Ovary (tissue), 9 donors: ENCODE data around the gene C2orf15. TPM values are rescaled to one million over a fixed set of nuclear protein-coding genes. Genes with fewer than 3 reads are reported as not detected.
"Not testable (repeated sequence)": the region's sequence is repeated elsewhere in the genome, so short reads cannot be mapped to it uniquely, and the experiment has no call there.

Experiments used
- DNase-seq, 5 donors: peaks; one replicate each; pipeline ENCODE4 v3.0.0-alpha.2; 2019 to 2020
- H3K27ac ChIP-seq, 2 donors: fragments of 200-600 bp; one replicate each; pipeline versions ENCODE4 v1.5.1 to v1.8.0; 2019 to 2022
- H3K27me3 ChIP-seq: fragments of 200-600 bp; one replicate; pipeline ENCODE4 v1.8.0; 2022
- H3K36me3 ChIP-seq: fragments of 200-600 bp; sonication (generic); one replicate; pipeline ENCODE4 v1.5.1; 2019
- H3K4me1 ChIP-seq: one replicate; pipeline ENCODE4 v1.8.1; 2013; ENCODE audit warnings: mild to moderate bottlenecking, moderate library complexity; ENCODE audit not compliant: insufficient read depth
- H3K4me3 ChIP-seq: fragments of 200-600 bp; sonication (generic); one replicate; pipeline ENCODE4 v1.5.1; 2017
- H3K9me3 ChIP-seq, 2 donors: fragments of 200-600 bp in 1 of 2; sonication (generic) in 1 of 2; one replicate each; pipeline versions ENCODE4 v1.5.1 to v1.8.1; 2013 to 2019; ENCODE audit warnings: mild to moderate bottlenecking in 1 of 2, moderate library complexity in 1 of 2
- CTCF ChIP-seq, 3 donors: fragments of 450-650 bp in 2 of 3; fragments of 200-600 bp in 1 of 3; IDR thresholded peaks; one replicate each; pipeline versions ENCODE4 v1.5.1 to v1.8.0; 2016 to 2022; ENCODE audit warnings: antibody characterized with exemption in 3 of 3, mild to moderate bottlenecking in 1 of 3
- EP300 ChIP-seq: sonication (generic); formaldehyde crosslinking; IDR thresholded peaks from one replicate; pipeline ENCODE4 v1.6.1; 2017; ENCODE audit warnings: antibody characterized with exemption
- POLR2A ChIP-seq: fragments of 450-650 bp; IDR thresholded peaks from one replicate; pipeline ENCODE4 v1.6.1; 2017; ENCODE audit warnings: antibody characterized with exemption, mild to moderate bottlenecking, moderate library complexity
- WGBS, 3 donors: extraction: QIAGEN DNeasy Blood & Tissue Kit in 1 of 3; methylation state at CpG; one replicate each; pipeline versions ENCODE4 v1.1.5 to v1.1.7; 2013 to 2017; 5-methylcytosine and 5-hydroxymethylcytosine counted together
- intact Hi-C, 4 donors: fragments of 100-400 bp; cut with DNase I; formaldehyde crosslinking; loops; one replicate each; pipeline versions ENCODE4 v1.11.0 to v1.15.1; 2022 to 2023
- polyA plus RNA-seq, 2 donors: library from polyadenylated mRNA; stranded (reverse); fragments of 200-250 nt in 1 of 2; fragments of 350-450 nt in 1 of 2; fragmentation: Illumina TruSeq in 1 of 2; extraction: RNeasy Lipid Tissue Mini Kit (QIAGEN cat#74804) in 1 of 2; gene quantifications; one replicate each; pipeline ENCODE4 v1.2.3, GENCODE V29; 2013 to 2014
- total RNA-seq, 7 donors: library from RNA; depleted of rRNA in 2 of 7; stranded (reverse); fragments of >200 nt in 2 of 7; fragmentation: NEBNext Ultra II Directional in 3 of 7; extraction: Animal tissue kit (Norgen Biotek cat#: 25700) in 3 of 7; gene quantifications; one replicate each; pipeline versions ENCODE4 v1.1.0 to v1.2.4, GENCODE V29; 2016 to 2023
- donor health status: DM: no; HTN: no; CAD: no; lungs with moderate emphysema.
- donor health status: DM: no; HTN: no; CAD: no.
- donor health status: Bipolar disorder and iron deficiency.
- donor health status: DM: yes; HTN: yes; CAD: no.
- donor health status: DM: no; HTN: no; CAD: no.
- donor health status: DM: yes; HTN: yes; CAD: no.

C2orf15 gene
- total and polyA plus RNA-seq, 9 donors: 0.24 to 3.0 (median 0.78) TPM

- Histone ChIP-seq H3K9me3 (no peaks in the 10 kb centered on the region), H3K36me3 (no peaks in the 10 kb centered on the region), H3K4me1 (peaks cover 7% of the 10 kb centered on the region), H3K27ac (no peak overlapping the region), H3K4me3 (no peak overlapping the region), H3K27me3 (no peaks in the 10 kb centered on the region)
- no peak for DNase-seq
- 62 to 80% (median 75%) methylated on average over 6 of the region's 6 CpGs for WGBS, 3 donors
- intact Hi-C loops: loop anchor here in 2 of 4 donors (10.0 kb wide), 2 partner anchors 150 to 300 kb away; partner anchors contain the start of genes EIF5B (in 2 of the 2) and TXNDC9 (in 2 of the 2)
- TF ChIP-seq CTCF (IDR thresholded peaks at IDR 0.05): no peak
- no peak for TF ChIP-seq POLR2A
- TF ChIP-seq EP300: no peak
Observed at GRCh38 chr2:99184811-99185210, 43.3 kb downstream of the C2orf15 start.

GRCh38 chr2:99187011-99187410 is 45.5 kb downstream of the C2orf15 start:
- intact Hi-C loops: loop anchor here in 2 of 4 donors (10.0 kb wide), 2 partner anchors 148 to 298 kb away; partner anchors contain the start of genes EIF5B (in 2 of the 2) and TXNDC9 (in 2 of the 2)
- no peaks in the 10 kb centered on the region for H3K9me3 ChIP-seq
- H3K36me3 ChIP-seq: no peaks in the 10 kb centered on the region
- no peak overlapping the region for H3K4me3 ChIP-seq
- TF ChIP-seq POLR2A: no peak
- no peak for TF ChIP-seq EP300
- TF ChIP-seq CTCF (IDR thresholded peaks at IDR 0.05): no peak
- H3K27ac ChIP-seq: no peak overlapping the region
- H3K4me1 ChIP-seq: peaks cover 1% of the 10 kb centered on the region
- no peaks in the 10 kb centered on the region for H3K27me3 ChIP-seq
- no peak for DNase-seq

- intact Hi-C loops: loop anchor here in 2 of 4 donors (10.0 kb wide), 2 partner anchors 146 to 296 kb away; partner anchors contain the start of genes EIF5B (in 2 of the 2) and TXNDC9 (in 2 of the 2)
- Histone ChIP-seq H3K36me3 (no peaks in the 10 kb centered on the region), H3K4me1 (no peaks in the 10 kb centered on the region), H3K27me3 (no peaks in the 10 kb centered on the region), H3K9me3 (no peaks in the 10 kb centered on the region), H3K4me3 (no peak overlapping the region), H3K27ac (no peak overlapping the region)
- TF ChIP-seq POLR2A (no peak), CTCF (IDR thresholded peaks at IDR 0.05) (no peak), EP300 (no peak)
- WGBS, 3 donors: 96% methylated on average over 3 of the region's 3 CpGs
- no peak for DNase-seq
Observed at GRCh38 chr2:99188357-99188756, 46.9 kb downstream of the C2orf15 start.

GRCh38 chr2:99190548-99190947 is 49.0 kb downstream of the C2orf15 start:
- Histone ChIP-seq H3K9me3 (no peaks in the 10 kb centered on the region), H3K36me3 (no peaks in the 10 kb centered on the region), H3K27me3 (no peaks in the 10 kb centered on the region), H3K4me1 (no peaks in the 10 kb centered on the region), H3K4me3 (no peak overlapping the region), H3K27ac (no peak overlapping the region)
- 84 to 92% (median 85%) methylated on average over 1 of the region's 1 CpG for WGBS, 3 donors
- DNase-seq: no peak
- intact Hi-C loops: no loop called here
- TF ChIP-seq EP300: no peak
- no peak for TF ChIP-seq POLR2A
- no peak for TF ChIP-seq CTCF (IDR thresholded peaks at IDR 0.05)

GRCh38 chr2:99192364-99192763 is 50.9 kb downstream of the C2orf15 start:
- 96 to 99% (median 99%) methylated on average over 4 of the region's 4 CpGs for WGBS, 3 donors
- DNase-seq, H3K27ac ChIP-seq, H3K4me1 ChIP-seq, H3K27me3 ChIP-seq, H3K4me3 ChIP-seq, H3K9me3 ChIP-seq, intact Hi-C loops, H3K36me3 ChIP-seq: not testable (repeated sequence)
